ENCODE results near the gene IGF2R.

DNA sequence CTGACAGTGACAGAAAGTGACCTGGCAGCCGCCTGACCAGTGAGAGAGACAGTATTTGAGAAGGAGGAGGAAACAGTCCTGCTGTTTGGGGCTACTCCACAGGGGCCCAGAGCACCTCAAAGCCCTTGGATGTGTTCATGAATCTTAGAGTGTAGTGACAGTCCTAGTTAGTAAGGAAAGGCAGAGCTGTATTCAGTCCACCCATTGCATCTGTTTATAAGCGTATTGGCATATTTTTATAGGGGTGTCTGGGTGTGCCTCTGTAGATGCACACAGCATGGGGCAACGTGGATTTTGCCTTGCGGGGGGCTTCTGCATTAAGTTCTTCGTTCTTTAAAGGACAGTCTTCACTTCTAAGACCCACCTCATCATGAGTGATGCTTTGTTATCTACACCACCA is 108.1 kb downstream of the IGF2R start:
- TF ChIP-seq EZH2phosphoT487 (IDR thresholded peaks at IDR 0.05; ENCODE audit: borderline replicate concordance, low read length) (no peak), EZH2 (IDR thresholded peaks at IDR 0.05; ENCODE audit: low read length, unreplicated experiment) (no peak)
- TF ChIP-seq, protein P1, sequence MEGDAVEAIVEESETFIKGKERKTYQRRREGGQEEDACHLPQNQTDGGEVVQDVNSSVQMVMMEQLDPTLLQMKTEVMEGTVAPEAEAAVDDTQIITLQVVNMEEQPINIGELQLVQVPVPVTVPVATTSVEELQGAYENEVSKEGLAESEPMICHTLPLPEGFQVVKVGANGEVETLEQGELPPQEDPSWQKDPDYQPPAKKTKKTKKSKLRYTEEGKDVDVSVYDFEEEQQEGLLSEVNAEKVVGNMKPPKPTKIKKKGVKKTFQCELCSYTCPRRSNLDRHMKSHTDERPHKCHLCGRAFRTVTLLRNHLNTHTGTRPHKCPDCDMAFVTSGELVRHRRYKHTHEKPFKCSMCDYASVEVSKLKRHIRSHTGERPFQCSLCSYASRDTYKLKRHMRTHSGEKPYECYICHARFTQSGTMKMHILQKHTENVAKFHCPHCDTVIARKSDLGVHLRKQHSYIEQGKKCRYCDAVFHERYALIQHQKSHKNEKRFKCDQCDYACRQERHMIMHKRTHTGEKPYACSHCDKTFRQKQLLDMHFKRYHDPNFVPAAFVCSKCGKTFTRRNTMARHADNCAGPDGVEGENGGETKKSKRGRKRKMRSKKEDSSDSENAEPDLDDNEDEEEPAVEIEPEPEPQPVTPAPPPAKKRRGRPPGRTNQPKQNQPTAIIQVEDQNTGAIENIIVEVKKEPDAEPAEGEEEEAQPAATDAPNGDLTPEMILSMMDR (conservative IDR thresholded peaks at IDR 0.05; ENCODE audit: low read depth, low read length), result no peak
